CD14-positive monocyte (primary cell): ENCODE results near the gene TDRD9. TPM values are rescaled to one million over a fixed set of nuclear protein-coding genes. Genes with fewer than 3 reads are reported as not detected.

ENCODE experiments used
- DNase-seq, 3 donors: peaks; one replicate each; pipeline ENCODE4 v3.0.0-alpha.2; 2011 to 2022
- H2AFZ ChIP-seq: 2 replicates; pipeline ENCODE4 v1.6.0; 2012; ENCODE audit warnings: mild to moderate bottlenecking, low read depth, low read length, inconsistent platforms; ENCODE audit not compliant: insufficient read depth, poor library complexity, severe bottlenecking
- H3K27ac ChIP-seq, 2 donors: 1 replicate in 1 of 2; 2 replicates in 1 of 2; pipeline ENCODE4 v1.5.1; 2012 to 2013; ENCODE audit warnings: low read length in 2 of 2, control low read depth in 1 of 2, inconsistent platforms in 1 of 2, low read depth in 1 of 2, mild to moderate bottlenecking in 1 of 2
- H3K27me3 ChIP-seq, 2 donors: one replicate each; pipeline versions ENCODE4 v1.6.0 to v1.6.1; 2011 to 2013; ENCODE audit warnings: low read length in 2 of 2; ENCODE audit not compliant: control insufficient read depth in 2 of 2, insufficient read depth in 2 of 2
- H3K36me3 ChIP-seq, 2 donors: replicated peaks in 1 of 2; 1 replicate in 1 of 2; 2 replicates in 1 of 2; pipeline versions ENCODE4 v1.5.1 to v1.6.1; 2012 to 2013; ENCODE audit warnings: low read length in 2 of 2, control low read depth in 1 of 2, inconsistent platforms in 1 of 2, mild to moderate bottlenecking in 1 of 2; ENCODE audit not compliant: insufficient read depth in 2 of 2, control insufficient read depth in 1 of 2
- H3K4me1 ChIP-seq, 2 donors: 1 replicate in 1 of 2; 2 replicates in 1 of 2; pipeline versions ENCODE4 v1.5.1 to v1.6.1; 2012 to 2013; ENCODE audit warnings: low read length in 2 of 2, control low read depth in 1 of 2, inconsistent platforms in 1 of 2, mild to moderate bottlenecking in 1 of 2, moderate library complexity in 1 of 2; ENCODE audit not compliant: insufficient read depth in 2 of 2, control insufficient read depth in 1 of 2
- H3K4me2 ChIP-seq: replicated peaks from 2 replicates; pipeline ENCODE3; 2012; ENCODE audit warnings: low read length, moderate library complexity, mild to moderate bottlenecking; ENCODE audit not compliant: poor library complexity, severe bottlenecking; ENCODE audit errors: extremely low read depth
- H3K4me3 ChIP-seq, 3 experiments: fragments of 200-600 bp in 1 of 3; sonication (generic) in 1 of 3; replicated peaks in 1 of 3; 1 replicate in 2 of 3; 2 replicates in 1 of 3; pipeline ENCODE4 v1.5.1; 2011 to 2013; ENCODE audit warnings: low read length in 3 of 3, mild to moderate bottlenecking in 3 of 3, control low read depth in 2 of 3, low read depth in 2 of 3, inconsistent platforms in 1 of 3, moderate library complexity in 1 of 3
- H3K79me2 ChIP-seq: 2 replicates; pipeline ENCODE4 v1.6.0; 2012; ENCODE audit warnings: mild to moderate bottlenecking, control low read depth, inconsistent platforms, low read length, moderate library complexity; ENCODE audit not compliant: insufficient read depth
- H3K9ac ChIP-seq: 2 replicates; pipeline ENCODE4 v1.6.0; 2017; ENCODE audit warnings: low read length, mild to moderate bottlenecking; ENCODE audit not compliant: insufficient read depth, poor library complexity, severe bottlenecking
- H3K9me3 ChIP-seq, 2 donors: replicated peaks in 1 of 2; 1 replicate in 1 of 2; 2 replicates in 1 of 2; pipeline versions ENCODE4 v1.5.1 to v1.6.1; 2012 to 2013; ENCODE audit warnings: low read length in 2 of 2, control low read depth in 1 of 2; ENCODE audit not compliant: control insufficient read depth in 1 of 2, insufficient read depth in 1 of 2
- H4K20me1 ChIP-seq: 2 replicates; pipeline ENCODE4 v1.6.0; 2012; ENCODE audit warnings: mild to moderate bottlenecking, low read length, control low read depth, moderate library complexity; ENCODE audit not compliant: insufficient read depth
- H3K27ac Mint-ChIP-seq, 7 donors: one replicate each; pipeline ENCODE4 v1.8.0; 2020; ENCODE audit warnings: mild to moderate bottlenecking in 7 of 7, mixed read lengths in 7 of 7, moderate library complexity in 6 of 7, inconsistent platforms in 2 of 7
- H3K27me3 Mint-ChIP-seq, 3 donors: one replicate each; pipeline ENCODE4 v1.8.0; 2021 to 2022; ENCODE audit warnings: low read depth in 3 of 3, mild to moderate bottlenecking in 3 of 3, mixed read lengths in 3 of 3, moderate library complexity in 3 of 3, inconsistent platforms in 1 of 3
- H3K36me3 Mint-ChIP-seq, 2 donors: one replicate each; pipeline ENCODE4 v1.8.0; 2020; ENCODE audit warnings: mixed read lengths in 2 of 2, inconsistent platforms in 1 of 2, mild to moderate bottlenecking in 1 of 2
- H3K4me1 Mint-ChIP-seq: one replicate; pipeline ENCODE4 v1.8.0; 2020; ENCODE audit warnings: mild to moderate bottlenecking, mixed read lengths
- H3K4me3 Mint-ChIP-seq, 2 donors: one replicate each; pipeline ENCODE4 v1.8.0; 2020; ENCODE audit warnings: mild to moderate bottlenecking in 2 of 2, mixed read lengths in 2 of 2, moderate library complexity in 1 of 2
- H3K9me3 Mint-ChIP-seq, 7 donors: one replicate each; pipeline ENCODE4 v1.8.0; 2020 to 2022; ENCODE audit warnings: mixed read lengths in 7 of 7, mild to moderate bottlenecking in 6 of 7, moderate library complexity in 6 of 7, inconsistent platforms in 2 of 7
- CTCF ChIP-seq: fragments of 200-600 bp; IDR thresholded peaks from one replicate; pipeline ENCODE4 v1.8.0; 2022; ENCODE audit warnings: antibody characterized with exemption, mild to moderate bottlenecking
- WGBS: methylation state at CpG from one replicate; pipeline ENCODE4 v1.1.5; 2013; ENCODE audit warnings: missing lambda C conversion rate; ENCODE audit not compliant: insufficient coverage; 5-methylcytosine and 5-hydroxymethylcytosine counted together
- intact Hi-C, 2 donors: fragments of 100-400 bp; cut with micrococcal nuclease; formaldehyde crosslinking; loops; one replicate each; pipeline versions ENCODE4 v1.15.0 to v1.15.1; 2023
- polyA plus RNA-seq, 3 donors: library from polyadenylated mRNA; depleted of rRNA in 1 of 3; unstranded in 2 of 3; stranded (reverse) in 1 of 3; fragments of 300-500 nt in 2 of 3; fragments of >200 nt in 1 of 3; fragmentation: Illumina TruSeq in 2 of 3; gene quantifications; 1 replicate in 2 of 3; 2 replicates in 1 of 3; pipeline ENCODE4 v1.2.3, GENCODE V29; 2012 to 2021

Gene TDRD9
- polyA plus RNA-seq, 3 donors: 7.6 to 12.1 (median 11.8) TPM

- H3K79me2 ChIP-seq: no peaks in the 10 kb centered on the region
- 91% methylated on average over 4 of the region's 5 CpGs for WGBS
- H3K9ac ChIP-seq: no peak overlapping the region
- no peak overlapping the region for H3K4me2 ChIP-seq
- H3K27me3 Mint-ChIP-seq: peaks cover 5 to 9% (median 7%) of the 10 kb centered on the region in 3 donors
- DNase-seq: no peak
- H3K36me3 ChIP-seq: peaks cover 2 to 22% of the 10 kb centered on the region in 2 donors
- peaks cover 39 to 61% of the 10 kb centered on the region in 2 donors for H3K36me3 Mint-ChIP-seq
- intact Hi-C loops: no loop called here
- H3K4me1 ChIP-seq: no peaks in the 10 kb centered on the region
- no peaks in the 10 kb centered on the region for H3K27me3 ChIP-seq
- no peak for TF ChIP-seq CTCF
- H3K4me3 ChIP-seq: no peak overlapping the region
- H3K4me1 Mint-ChIP-seq: no peaks in the 10 kb centered on the region
- peaks cover 0 to 3% (median 0%) of the 10 kb centered on the region in 7 donors for H3K9me3 Mint-ChIP-seq
- H3K4me3 Mint-ChIP-seq: no peak overlapping the region
- no peaks in the 10 kb centered on the region for H3K9me3 ChIP-seq
- no peak overlapping the region for H2AFZ ChIP-seq
- H3K27ac Mint-ChIP-seq: no peak overlapping the region
- no peak overlapping the region for H3K27ac ChIP-seq
- H4K20me1 ChIP-seq: no peaks in the 10 kb centered on the region
These were observed 103.1 kb downstream of the TDRD9 start for GRCh38 chr14:104031384-104031783.

GRCh38 chr14:104034976-104035699 is 106.9 kb downstream of the TDRD9 start:
- H4K20me1 ChIP-seq: no peaks in the 10 kb centered on the region
- no peak overlapping the region for H3K4me3 Mint-ChIP-seq
- H3K36me3 ChIP-seq: peaks cover 2 to 28% of the 10 kb centered on the region in 2 donors
- H3K27ac ChIP-seq: no peak overlapping the region
- no peak overlapping the region for H3K27ac Mint-ChIP-seq
- no peaks in the 10 kb centered on the region for H3K79me2 ChIP-seq
- DNase-seq: no peak
- no peaks in the 10 kb centered on the region for H3K4me1 Mint-ChIP-seq
- intact Hi-C loops: no loop called here
- no peaks in the 10 kb centered on the region for H3K9me3 ChIP-seq
- H3K9ac ChIP-seq: no peak overlapping the region
- peaks cover 0 to 3% (median 0%) of the 10 kb centered on the region in 7 donors for H3K9me3 Mint-ChIP-seq
- peaks cover 42 to 74% of the 10 kb centered on the region in 2 donors for H3K36me3 Mint-ChIP-seq
- 88% methylated on average over 11 of the region's 12 CpGs for WGBS
- H3K27me3 Mint-ChIP-seq: peaks cover 2 to 5% (median 2%) of the 10 kb centered on the region in 3 donors
- no peak for TF ChIP-seq CTCF
- no peak overlapping the region for H3K4me3 ChIP-seq
- no peak overlapping the region for H2AFZ ChIP-seq
- H3K4me1 ChIP-seq: no peaks in the 10 kb centered on the region
- H3K27me3 ChIP-seq: no peaks in the 10 kb centered on the region
- no peak overlapping the region for H3K4me2 ChIP-seq
